ENCODE results near the gene MRGPRX2. TPM values are rescaled to one million over a fixed set of nuclear protein-coding genes. Genes with fewer than 3 reads are reported as not detected.

MRGPRX2 gene
- total and polyA plus RNA-seq, 2 experiments from 2014 or later, result not detected

GRCh38 chr11:19088791-19089190, 28.3 kb upstream of the MRGPRX2 start:
- Mint-ChIP-seq H3K4me3 (no peak overlapping the region), H3K27ac (no peak overlapping the region), H3K9me3 (peaks cover 3% of the 10 kb centered on the region; the same call in 2 of the 3 replicates), H3K4me1 (no peaks in the 10 kb centered on the region), H3K36me3 (ENCODE audit: low read depth) (no peaks in the 10 kb centered on the region), H3K27me3 (ENCODE audit: insufficient read depth, low read depth, poor library complexity) (peaks cover 2% of the 10 kb centered on the region)
- no peak overlapping the region for H3K27ac ChIP-seq (ENCODE audit: low read depth)
- H3F3A ChIP-seq (replicated peaks; ENCODE audit: low read depth), result no peaks in the 10 kb centered on the region
- H3K27me3 ChIP-seq (ENCODE audit: insufficient read depth), result no peaks in the 10 kb centered on the region
- no peak overlapping the region for H3K4me2 ChIP-seq
- H2AFZ ChIP-seq, result no peak overlapping the region
- no peak for DNase-seq (ENCODE audit: low spot score)
- no peaks in the 10 kb centered on the region for H4K20me1 ChIP-seq (replicated peaks; ENCODE audit: insufficient read depth)
- H3K4me3 ChIP-seq, result no peak overlapping the region
- no peaks in the 10 kb centered on the region for H3K79me2 ChIP-seq (replicated peaks; ENCODE audit: insufficient read depth)
- no peaks in the 10 kb centered on the region; the same call in 1 of the 2 replicates for H3K9me2 ChIP-seq (ENCODE audit: insufficient read depth)
- no peak for ATAC-seq
- no peaks in the 10 kb centered on the region; the same call in 1 of the 2 replicates for H3K36me3 ChIP-seq (ENCODE audit: insufficient read depth)
- TF ChIP-seq, protein P1, sequence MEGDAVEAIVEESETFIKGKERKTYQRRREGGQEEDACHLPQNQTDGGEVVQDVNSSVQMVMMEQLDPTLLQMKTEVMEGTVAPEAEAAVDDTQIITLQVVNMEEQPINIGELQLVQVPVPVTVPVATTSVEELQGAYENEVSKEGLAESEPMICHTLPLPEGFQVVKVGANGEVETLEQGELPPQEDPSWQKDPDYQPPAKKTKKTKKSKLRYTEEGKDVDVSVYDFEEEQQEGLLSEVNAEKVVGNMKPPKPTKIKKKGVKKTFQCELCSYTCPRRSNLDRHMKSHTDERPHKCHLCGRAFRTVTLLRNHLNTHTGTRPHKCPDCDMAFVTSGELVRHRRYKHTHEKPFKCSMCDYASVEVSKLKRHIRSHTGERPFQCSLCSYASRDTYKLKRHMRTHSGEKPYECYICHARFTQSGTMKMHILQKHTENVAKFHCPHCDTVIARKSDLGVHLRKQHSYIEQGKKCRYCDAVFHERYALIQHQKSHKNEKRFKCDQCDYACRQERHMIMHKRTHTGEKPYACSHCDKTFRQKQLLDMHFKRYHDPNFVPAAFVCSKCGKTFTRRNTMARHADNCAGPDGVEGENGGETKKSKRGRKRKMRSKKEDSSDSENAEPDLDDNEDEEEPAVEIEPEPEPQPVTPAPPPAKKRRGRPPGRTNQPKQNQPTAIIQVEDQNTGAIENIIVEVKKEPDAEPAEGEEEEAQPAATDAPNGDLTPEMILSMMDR (conservative IDR thresholded peaks at IDR 0.05; ENCODE audit: low read depth in 2 of 2), result no peak
- no peak for TF ChIP-seq ZNF114 (CRISPR knock-in tag; IDR thresholded peaks at IDR 0.05)
- no peaks in the 10 kb centered on the region for H3K4me1 ChIP-seq (ENCODE audit: insufficient read depth)

DNA sequence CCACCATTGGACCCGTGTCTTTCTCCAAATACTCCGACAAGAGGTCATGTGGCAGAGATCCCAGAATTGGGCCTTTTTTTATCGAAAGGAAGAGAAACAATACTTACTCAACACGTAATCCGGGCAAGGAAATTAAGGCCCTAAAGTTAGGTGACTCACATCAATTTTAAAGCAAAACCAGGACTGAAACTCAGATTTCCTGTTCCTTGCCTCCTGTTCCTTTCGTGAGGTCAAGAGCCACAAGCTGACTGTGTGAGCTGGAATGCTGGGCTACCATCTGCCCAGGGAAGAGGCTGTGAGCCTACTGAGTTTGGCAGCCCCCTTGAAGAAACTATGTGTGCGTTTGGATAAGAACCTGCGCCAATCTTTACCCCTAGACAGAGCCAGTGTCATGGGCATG, 27.1 kb upstream of the MRGPRX2 start:
- Mint-ChIP-seq H3K36me3 (ENCODE audit: low read depth) (no peaks in the 10 kb centered on the region), H3K27me3 (ENCODE audit: insufficient read depth, low read depth, poor library complexity) (peaks cover 6% of the 10 kb centered on the region), H3K4me3 (no peak overlapping the region), H3K9me3 (peaks cover 3% of the 10 kb centered on the region; the same call in 2 of the 3 replicates), H3K27ac (no peak overlapping the region), H3K4me1 (no peaks in the 10 kb centered on the region)
- Histone ChIP-seq H3K27me3 (ENCODE audit: insufficient read depth) (no peaks in the 10 kb centered on the region), H3K36me3 (ENCODE audit: insufficient read depth) (no peaks in the 10 kb centered on the region; the same call in 1 of the 2 replicates), H4K20me1 (replicated peaks; ENCODE audit: insufficient read depth) (no peaks in the 10 kb centered on the region), H3K4me1 (ENCODE audit: insufficient read depth) (no peaks in the 10 kb centered on the region), H3F3A (replicated peaks; ENCODE audit: low read depth) (no peaks in the 10 kb centered on the region), H3K4me2 (no peak overlapping the region), H3K79me2 (replicated peaks; ENCODE audit: insufficient read depth) (no peaks in the 10 kb centered on the region), H3K4me3 (no peak overlapping the region), H3K27ac (ENCODE audit: low read depth) (no peak overlapping the region), H2AFZ (no peak overlapping the region), H3K9me2 (ENCODE audit: insufficient read depth) (no peaks in the 10 kb centered on the region; the same call in 1 of the 2 replicates)
- DNase-seq (ENCODE audit: low spot score) (no peak), ATAC-seq (no peak)
- TF ChIP-seq, protein P2, sequence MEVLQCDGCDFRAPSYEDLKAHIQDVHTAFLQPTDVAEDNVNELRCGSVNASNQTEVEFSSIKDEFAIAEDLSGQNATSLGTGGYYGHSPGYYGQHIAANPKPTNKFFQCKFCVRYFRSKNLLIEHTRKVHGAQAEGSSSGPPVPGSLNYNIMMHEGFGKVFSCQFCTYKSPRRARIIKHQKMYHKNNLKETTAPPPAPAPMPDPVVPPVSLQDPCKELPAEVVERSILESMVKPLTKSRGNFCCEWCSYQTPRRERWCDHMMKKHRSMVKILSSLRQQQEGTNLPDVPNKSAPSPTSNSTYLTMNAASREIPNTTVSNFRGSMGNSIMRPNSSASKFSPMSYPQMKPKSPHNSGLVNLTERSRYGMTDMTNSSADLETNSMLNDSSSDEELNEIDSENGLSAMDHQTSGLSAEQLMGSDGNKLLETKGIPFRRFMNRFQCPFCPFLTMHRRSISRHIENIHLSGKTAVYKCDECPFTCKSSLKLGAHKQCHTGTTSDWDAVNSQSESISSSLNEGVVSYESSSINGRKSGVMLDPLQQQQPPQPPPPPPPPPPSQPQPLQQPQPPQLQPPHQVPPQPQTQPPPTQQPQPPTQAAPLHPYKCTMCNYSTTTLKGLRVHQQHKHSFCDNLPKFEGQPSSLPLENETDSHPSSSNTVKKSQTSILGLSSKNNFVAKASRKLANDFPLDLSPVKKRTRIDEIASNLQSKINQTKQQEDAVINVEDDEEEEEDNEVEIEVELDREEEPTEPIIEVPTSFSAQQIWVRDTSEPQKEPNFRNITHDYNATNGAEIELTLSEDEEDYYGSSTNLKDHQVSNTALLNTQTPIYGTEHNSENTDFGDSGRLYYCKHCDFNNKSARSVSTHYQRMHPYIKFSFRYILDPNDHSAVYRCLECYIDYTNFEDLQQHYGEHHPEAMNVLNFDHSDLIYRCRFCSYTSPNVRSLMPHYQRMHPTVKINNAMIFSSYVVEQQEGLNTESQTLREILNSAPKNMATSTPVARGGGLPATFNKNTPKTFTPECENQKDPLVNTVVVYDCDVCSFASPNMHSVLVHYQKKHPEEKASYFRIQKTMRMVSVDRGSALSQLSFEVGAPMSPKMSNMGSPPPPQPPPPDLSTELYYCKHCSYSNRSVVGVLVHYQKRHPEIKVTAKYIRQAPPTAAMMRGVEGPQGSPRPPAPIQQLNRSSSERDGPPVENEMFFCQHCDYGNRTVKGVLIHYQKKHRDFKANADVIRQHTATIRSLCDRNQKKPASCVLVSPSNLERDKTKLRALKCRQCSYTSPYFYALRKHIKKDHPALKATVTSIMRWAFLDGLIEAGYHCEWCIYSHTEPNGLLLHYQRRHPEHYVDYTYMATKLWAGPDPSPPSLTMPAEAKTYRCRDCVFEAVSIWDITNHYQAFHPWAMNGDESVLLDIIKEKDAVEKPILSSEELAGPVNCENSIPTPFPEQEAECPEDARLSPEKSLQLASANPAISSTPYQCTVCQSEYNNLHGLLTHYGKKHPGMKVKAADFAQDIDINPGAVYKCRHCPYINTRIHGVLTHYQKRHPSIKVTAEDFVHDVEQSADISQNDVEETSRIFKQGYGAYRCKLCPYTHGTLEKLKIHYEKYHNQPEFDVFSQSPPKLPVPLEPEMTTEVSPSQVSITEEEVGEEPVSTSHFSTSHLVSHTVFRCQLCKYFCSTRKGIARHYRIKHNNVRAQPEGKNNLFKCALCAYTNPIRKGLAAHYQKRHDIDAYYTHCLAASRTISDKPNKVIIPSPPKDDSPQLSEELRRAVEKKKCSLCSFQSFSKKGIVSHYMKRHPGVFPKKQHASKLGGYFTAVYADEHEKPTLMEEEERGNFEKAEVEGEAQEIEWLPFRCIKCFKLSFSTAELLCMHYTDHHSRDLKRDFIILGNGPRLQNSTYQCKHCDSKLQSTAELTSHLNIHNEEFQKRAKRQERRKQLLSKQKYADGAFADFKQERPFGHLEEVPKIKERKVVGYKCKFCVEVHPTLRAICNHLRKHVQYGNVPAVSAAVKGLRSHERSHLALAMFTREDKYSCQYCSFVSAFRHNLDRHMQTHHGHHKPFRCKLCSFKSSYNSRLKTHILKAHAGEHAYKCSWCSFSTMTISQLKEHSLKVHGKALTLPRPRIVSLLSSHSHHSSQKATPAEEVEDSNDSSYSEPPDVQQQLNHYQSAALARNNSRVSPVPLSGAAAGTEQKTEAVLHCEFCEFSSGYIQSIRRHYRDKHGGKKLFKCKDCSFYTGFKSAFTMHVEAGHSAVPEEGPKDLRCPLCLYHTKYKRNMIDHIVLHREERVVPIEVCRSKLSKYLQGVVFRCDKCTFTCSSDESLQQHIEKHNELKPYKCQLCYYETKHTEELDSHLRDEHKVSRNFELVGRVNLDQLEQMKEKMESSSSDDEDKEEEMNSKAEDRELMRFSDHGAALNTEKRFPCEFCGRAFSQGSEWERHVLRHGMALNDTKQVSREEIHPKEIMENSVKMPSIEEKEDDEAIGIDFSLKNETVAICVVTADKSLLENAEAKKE (CRISPR knock-in tag; IDR thresholded peaks at IDR 0.05), result no peak
- no peak for TF ChIP-seq CREB1 (CRISPR knock-in tag; IDR thresholded peaks at IDR 0.05; ENCODE audit: low read depth)
- no peak for TF ChIP-seq JUNB (IDR thresholded peaks at IDR 0.05; ENCODE audit: unreplicated experiment)
- TF ChIP-seq POLR2AphosphoS5 (IDR thresholded peaks at IDR 0.05; ENCODE audit: low read depth), result no peak
- no peak for TF ChIP-seq ZNF331 (CRISPR knock-in tag; IDR thresholded peaks at IDR 0.05; ENCODE audit: low read depth)
- no peak for TF ChIP-seq NANOG (IDR thresholded peaks at IDR 0.05; ENCODE audit: borderline replicate concordance)
- TF ChIP-seq REST (IDR thresholded peaks at IDR 0.05; ENCODE audit: unreplicated experiment), result no peak
- no peak for TF ChIP-seq STAT1 (IDR thresholded peaks at IDR 0.05; ENCODE audit: unreplicated experiment)
- TF ChIP-seq ZNF114 (CRISPR knock-in tag; IDR thresholded peaks at IDR 0.05), result no peak
- TF ChIP-seq EZH2 (IDR thresholded peaks at IDR 0.05; ENCODE audit: low read depth, unreplicated experiment), result no peak
